WI38 (cell line): ENCODE measurements around the gene MNX1.

Experiments used
- H3K4me3 ChIP-seq: 2 replicates; pipeline ENCODE4 v1.5.1; 2011; ENCODE audit warnings: low read depth, mild to moderate bottlenecking, control low read depth, low read length
- CTCF ChIP-seq: IDR thresholded peaks from 2 replicates; pipeline ENCODE4 v1.5.1; 2012; ENCODE audit warnings: low read depth, mild to moderate bottlenecking, control low read depth, low read length

The MNX1 gene

GRCh38 chr7:157004521-157005455, 5.7 kb downstream of the MNX1 start:
- no peak overlapping the region for H3K4me3 ChIP-seq
- no peak for TF ChIP-seq CTCF

DNA sequence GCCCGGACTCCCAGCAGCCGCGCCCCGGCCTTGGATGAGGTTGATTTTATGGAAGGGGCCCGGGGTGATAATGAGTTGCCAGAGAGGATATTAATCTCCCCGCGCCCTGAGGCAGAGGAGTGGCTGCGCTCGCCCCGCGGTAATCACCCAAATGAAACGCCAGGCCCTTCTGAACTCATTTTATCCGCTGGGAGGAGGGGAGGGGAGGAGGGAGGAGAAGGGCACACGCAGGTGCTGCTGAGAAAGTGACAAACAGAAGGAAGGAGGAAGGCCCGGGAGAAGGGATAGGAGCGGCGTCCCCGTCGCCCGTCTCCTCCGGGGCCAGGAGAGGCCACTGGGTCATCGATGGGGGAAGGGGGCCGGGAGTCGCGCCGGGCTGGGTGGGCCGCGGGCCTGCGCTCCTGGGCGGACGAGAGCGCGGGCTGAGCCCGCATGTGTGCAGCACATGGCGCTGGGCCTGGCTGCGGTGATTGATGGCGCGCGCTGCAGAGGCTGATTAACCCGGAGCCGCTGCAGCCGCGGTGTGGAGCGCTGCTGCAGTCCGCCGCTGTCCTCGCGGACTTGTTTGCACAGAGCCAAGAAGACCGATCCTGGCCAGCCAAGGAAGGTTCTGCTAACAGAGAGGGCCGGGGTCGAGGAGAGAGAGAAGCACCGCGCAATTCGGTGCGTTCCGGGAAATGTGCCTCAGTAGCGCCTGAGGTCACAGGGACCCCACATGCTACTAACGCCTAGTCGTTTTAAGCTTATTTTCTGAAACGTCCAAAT, 6.5 kb downstream of the MNX1 start:
- H3K4me3 ChIP-seq = no peak overlapping the region
- no peak for TF ChIP-seq CTCF

- H3K4me3 ChIP-seq = no peak overlapping the region
- TF ChIP-seq CTCF = no peak
Measured at GRCh38 chr7:157003445-157003755, 7.1 kb downstream of the MNX1 start.

DNA sequence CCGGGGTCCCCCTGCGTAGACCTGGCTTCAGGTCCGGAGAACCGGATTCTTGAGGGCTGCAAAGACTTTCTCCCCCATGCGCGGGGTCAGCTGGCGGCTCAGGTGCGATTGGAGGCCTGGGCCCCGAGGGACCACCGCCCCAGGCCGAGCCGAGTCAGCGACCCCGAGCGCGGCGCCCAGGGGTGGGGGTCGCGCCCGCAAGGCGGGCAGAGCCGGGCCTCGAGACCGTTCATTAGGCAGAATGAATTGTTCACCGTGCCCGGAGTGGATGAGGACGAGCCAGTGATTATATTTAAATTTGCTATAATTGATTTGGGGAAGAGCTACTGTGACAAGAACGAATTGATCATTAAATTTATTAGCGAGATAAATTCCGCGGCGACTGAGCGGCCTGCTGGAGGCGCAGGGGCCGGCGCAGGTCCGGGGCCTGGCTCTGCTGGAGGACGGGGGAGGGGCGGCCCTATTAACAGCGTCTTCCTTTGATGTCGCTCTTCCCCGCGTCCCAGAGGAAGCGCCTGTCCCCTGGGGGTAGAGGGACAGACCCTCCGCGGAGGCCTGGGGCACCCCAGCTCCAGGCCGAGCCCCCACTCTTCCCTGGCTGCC, 7.5 kb downstream of the MNX1 start:
- no peak for TF ChIP-seq CTCF
- no peak overlapping the region for H3K4me3 ChIP-seq

DNA sequence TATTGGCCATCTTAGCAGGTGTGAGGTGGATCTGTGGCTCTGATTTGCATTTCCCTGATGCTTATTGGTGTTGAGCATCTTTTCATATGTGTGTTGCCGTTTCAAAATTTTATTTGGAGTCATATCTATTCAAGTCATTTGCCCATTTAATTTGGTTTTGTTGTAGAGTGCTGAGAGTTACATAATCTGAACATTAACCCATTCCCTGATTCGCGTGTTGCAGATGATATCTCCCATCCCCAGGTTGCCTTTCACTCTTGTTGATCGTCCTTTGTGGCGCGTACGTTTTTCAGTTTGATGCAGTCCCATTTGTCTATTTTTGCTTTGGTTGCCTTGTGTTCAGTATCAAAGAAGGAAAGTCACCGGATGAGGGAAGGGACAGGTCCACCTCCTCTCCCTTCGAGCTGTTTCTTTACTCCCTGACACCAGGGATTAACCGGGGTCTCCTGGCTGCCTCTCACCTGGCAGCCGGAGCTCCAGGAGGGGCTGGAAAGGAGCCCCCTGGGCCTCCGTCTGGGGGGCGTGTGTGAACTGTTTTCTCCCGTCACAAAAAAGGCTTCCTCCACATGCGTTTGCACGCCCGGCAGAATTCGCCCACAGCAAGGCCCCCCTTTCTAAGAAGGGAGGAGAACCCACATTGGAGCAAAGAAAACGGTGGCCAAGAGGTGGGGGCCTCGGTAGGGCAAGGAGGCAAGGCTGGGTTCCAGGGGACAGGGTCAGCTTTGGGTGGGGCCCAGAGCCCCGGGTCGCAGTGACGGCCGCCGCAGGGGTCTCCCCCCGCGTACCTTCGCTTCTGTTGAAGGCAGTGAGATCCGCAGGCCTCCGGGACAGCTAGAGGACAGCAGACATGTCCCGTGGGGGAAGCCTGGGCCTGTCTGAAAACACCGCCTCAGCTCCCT, 8.3 kb downstream of the MNX1 start:
- H3K4me3 ChIP-seq = no peak overlapping the region
- TF ChIP-seq CTCF = no peak

DNA sequence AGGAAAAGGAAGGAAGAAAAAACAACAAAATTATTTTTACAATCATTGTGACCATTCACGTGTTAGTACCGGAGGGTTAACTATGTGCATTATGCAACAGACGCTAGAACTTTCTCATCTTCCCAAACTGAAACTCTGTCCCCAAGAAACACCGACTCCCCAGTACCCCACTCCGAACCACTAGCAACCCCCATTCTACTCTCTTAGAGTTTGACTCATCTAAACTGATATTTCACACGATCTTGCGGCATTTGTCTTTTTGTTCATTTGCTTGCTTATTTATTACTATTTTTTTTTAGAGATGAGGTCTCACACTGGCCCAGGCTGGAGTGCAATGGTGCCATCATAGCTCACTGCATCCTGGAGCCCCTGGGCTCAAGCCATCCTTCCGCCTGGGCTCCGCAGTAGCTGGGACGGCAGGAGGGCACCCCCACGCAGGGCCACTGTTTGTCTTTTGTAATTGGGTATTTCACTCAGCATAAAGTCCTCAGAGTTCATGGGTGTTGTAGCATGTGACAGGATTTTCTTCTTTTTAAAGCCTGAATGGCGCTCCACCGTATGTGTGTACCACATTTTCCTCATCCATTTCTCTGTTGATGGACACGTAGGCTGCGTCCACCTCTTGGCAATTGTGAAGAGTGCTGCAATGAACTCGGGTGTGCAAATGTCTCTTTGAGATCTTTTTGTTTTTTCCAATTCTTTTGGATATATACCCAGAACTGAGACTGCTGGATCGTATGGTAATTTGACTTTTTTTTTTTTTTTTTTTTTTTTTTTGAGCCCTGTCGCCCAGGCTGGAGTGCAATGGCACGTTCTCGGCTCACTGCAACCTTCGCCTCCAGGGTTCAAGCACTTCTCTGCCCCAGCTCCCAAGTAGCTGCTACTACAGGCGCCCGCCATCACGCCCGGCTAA, 9.5 kb downstream of the MNX1 start:
- no peak for TF ChIP-seq CTCF
- H3K4me3 ChIP-seq = no peak overlapping the region
